GM18517 (cell line): ENCODE measurements around the gene GSTO1.
"Not testable (repeated sequence)": the region's sequence is repeated elsewhere in the genome, so short reads cannot be mapped to it uniquely, and the experiment has no call there.

Experiments used
- ATAC-seq: cut with Tn5 transposase; IDR thresholded peaks from one replicate; pipeline ENCODE4 v1.9.1; 2021; ENCODE audit warnings: mild to moderate bottlenecking, moderate library complexity; ENCODE audit not compliant: unreplicated experiment

Gene GSTO1

GRCh38 chr10:104248931-104249330, 5.8 kb upstream of the GSTO1 start:
- ATAC-seq: not testable (repeated sequence)

- no peak for ATAC-seq
These were observed 4.3 kb upstream of the GSTO1 start for GRCh38 chr10:104250371-104250770.

- no peak for ATAC-seq
These were observed 3.2 kb upstream of the GSTO1 start for GRCh38 chr10:104251443-104251842.

GRCh38 chr10:104252368-104252767, 2.3 kb upstream of the GSTO1 start:
- ATAC-seq: no peak

- ATAC-seq: no peak
These were observed 1.6 kb upstream of the GSTO1 start for GRCh38 chr10:104253106-104253505.

- ATAC-seq: no peak
These were observed 884 bp upstream of the GSTO1 start for GRCh38 chr10:104253606-104254410.

- ATAC-seq: no peak
These were observed 754 bp downstream of the GSTO1 start for GRCh38 chr10:104255311-104255981.

GRCh38 chr10:104256335-104256961, 1.8 kb downstream of the GSTO1 start:
- no peak for ATAC-seq

GRCh38 chr10:104257235-104257634, 2.5 kb downstream of the GSTO1 start:
- no peak for ATAC-seq

GRCh38 chr10:104258209-104258608, 3.5 kb downstream of the GSTO1 start:
- ATAC-seq: no peak

GRCh38 chr10:104259456-104259855, 4.8 kb downstream of the GSTO1 start:
- no peak for ATAC-seq

GRCh38 chr10:104259999-104260774, 5.5 kb downstream of the GSTO1 start:
- no peak for ATAC-seq

GRCh38 chr10:104260775-104261115, 6.1 kb downstream of the GSTO1 start:
- no peak for ATAC-seq

GRCh38 chr10:104262055-104262454, 7.4 kb downstream of the GSTO1 start:
- no peak for ATAC-seq

- ATAC-seq: no peak
These were observed 10.1 kb downstream of the GSTO1 start for GRCh38 chr10:104264783-104265182.

GRCh38 chr10:104267721-104268404, 13.2 kb downstream of the GSTO1 start:
- ATAC-seq: no peak

GRCh38 chr10:104268405-104268712, 13.7 kb downstream of the GSTO1 start:
- no peak for ATAC-seq

- peak; percentile 99 for ATAC-seq
These were observed 14.3 kb downstream of the GSTO1 start, which contains the start of gene GSTO2 for GRCh38 chr10:104268713-104269645. GSTO2 (plus strand) TSS chr10:104269184; CDS start chr10:104274916, 5,732 bp downstream.

- ATAC-seq: no peak
These were observed 18.6 kb downstream of the GSTO1 start for GRCh38 chr10:104273286-104273685.
